Fibroblast of peridontal ligament (primary cell): ENCODE results near the gene ACTL6B.
"Not testable (repeated sequence)": the region's sequence is repeated elsewhere in the genome, so short reads cannot be mapped to it uniquely, and the experiment has no call there.

Source experiments
- DNase-seq: peaks from one replicate; pipeline ENCODE4 v3.0.0-alpha.2; 2010; ENCODE audit errors: extremely low read depth

Gene ACTL6B

DNA sequence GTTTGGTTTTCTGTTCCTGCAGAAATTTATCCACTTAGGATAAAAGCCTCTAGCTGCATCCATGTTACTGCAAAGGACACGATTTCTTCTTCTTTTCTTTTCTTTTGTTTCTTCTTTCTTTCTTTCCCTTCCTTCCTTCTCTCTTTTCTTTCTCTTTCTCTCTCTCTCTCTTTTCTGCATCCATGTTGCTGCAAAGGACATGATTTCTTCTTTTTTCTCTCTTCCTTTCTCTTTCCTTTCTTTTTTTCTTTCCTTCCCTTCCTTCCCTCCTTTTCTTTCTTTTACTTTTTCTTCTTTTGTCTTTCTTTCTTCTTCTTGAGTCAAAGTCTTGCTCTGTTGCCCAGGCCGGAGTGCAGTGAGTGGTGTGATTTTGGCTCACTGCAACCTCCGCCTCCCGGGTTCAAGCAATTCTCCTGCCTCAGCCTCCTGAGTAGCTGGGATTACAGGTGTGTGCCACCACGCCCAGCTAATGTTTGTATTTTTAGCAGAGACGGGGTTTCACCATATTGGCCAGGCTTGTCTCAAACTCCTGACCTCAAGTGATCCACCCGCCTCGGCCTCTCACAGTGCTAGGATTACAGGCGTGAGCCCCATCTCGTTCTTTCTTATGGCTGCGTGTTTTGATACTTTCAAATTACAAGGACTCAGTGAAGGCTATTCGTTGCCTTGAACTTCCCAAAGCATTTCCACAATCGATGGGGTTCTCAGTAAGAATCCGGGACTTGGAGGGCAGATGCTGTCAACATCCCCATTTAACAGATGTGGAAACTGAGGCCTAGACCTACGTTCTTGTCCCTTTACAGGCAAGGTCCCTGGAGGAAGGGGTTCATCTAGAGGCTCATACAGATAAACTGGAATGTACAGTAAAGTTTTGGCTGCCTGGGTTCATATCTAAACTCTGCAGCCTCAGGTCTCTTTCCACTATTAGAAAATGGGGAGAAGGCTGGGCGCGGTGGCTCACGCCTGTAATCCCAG, 15.4 kb upstream of the ACTL6B start:
- no peak for DNase-seq

DNA sequence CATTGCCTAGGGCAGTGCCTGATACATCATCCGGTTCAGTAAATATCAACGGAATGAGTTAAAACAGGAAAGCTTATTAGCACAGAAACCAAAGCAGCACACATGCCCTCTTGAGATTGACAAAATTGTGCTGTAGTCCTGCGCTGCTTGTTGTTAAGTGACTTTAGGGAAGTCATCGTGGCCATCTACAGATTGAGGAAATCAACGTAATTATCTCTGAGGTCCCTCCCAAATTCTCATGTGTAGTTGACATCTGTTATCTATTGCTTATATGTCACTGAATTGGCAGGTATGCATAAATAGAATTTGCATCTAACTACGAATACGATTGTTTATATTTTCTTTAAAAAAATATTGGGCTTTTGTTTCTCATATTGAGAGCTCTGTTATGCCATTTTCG, 13.8 kb upstream of the ACTL6B start:
- no peak for DNase-seq

DNA sequence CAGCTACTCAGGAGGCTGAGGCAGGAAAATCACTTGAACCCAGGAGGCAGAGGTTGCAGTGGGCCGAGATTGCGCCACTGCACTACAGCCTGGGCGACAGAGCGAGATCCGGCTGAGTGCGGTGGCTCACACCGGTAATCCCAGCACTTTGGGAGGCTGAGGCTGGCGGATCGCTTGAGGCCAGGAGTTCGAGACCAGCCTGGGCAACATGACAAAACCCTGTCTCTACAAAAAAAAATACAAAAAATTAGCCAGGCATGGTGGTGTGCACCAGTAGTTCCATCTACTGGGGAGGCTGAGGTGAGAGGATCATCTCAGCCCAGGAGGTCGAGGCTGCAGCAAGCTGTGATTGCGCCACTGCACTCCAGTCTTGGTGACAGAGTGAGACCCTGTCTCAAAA, 12.9 kb upstream of the ACTL6B start:
- not testable (repeated sequence) for DNase-seq

DNA sequence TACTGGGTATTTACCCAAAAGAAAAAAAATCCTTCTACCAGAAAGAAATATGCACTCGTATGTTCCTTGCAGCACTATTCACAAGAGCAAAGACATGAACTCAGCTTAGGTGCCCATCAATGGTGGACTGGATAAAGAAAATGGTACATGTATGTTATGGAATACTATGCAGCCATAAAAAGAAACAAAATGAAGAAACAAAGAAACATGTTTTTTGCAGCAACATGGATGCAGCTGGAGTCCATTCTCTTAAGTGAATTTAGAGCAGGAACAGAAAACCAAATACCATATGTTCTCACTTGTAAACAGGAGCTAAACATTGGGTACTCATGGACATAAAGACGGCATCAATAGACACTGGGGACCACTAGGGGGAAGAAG, 11.8 kb upstream of the ACTL6B start:
- DNase-seq = no peak

DNA sequence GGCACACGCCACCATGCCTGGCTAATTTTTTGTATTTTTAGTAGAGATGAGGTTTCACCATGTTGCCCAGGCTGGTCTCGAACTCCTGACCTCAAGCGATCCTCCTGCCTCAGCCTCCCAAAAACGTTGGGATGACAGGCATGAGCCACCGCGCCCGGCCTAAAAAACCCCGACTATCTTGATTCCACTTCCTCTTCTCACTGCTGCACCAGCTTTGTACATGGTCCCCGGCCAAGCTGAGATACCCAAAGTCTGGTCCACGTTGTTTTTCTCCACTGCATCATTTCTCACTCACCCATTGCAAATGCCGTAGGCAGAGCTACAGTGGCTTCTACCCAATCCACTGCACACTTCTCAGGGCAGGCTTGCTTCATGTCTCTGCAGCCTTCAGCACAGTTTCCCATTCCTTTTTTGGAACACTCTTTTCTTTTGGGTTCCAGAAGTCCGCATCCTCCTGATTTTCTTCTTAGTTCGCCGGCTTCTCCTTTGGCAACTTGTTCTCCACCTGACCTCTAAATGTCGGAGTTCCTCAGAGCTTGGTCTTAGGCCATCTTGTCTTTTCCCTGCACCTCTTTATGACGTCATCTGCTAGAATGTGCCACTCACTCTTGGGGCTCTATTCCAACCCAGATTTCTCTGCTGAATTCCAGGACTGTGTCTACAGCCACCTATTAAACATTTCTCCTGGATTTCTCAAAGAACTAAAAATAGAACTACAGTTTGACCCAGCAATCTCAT, 11.3 kb upstream of the ACTL6B start:
- DNase-seq = no peak

- DNase-seq = no peak
These were observed 9.0 kb upstream of the ACTL6B start for GRCh38 chr7:100665168-100665726.

DNA sequence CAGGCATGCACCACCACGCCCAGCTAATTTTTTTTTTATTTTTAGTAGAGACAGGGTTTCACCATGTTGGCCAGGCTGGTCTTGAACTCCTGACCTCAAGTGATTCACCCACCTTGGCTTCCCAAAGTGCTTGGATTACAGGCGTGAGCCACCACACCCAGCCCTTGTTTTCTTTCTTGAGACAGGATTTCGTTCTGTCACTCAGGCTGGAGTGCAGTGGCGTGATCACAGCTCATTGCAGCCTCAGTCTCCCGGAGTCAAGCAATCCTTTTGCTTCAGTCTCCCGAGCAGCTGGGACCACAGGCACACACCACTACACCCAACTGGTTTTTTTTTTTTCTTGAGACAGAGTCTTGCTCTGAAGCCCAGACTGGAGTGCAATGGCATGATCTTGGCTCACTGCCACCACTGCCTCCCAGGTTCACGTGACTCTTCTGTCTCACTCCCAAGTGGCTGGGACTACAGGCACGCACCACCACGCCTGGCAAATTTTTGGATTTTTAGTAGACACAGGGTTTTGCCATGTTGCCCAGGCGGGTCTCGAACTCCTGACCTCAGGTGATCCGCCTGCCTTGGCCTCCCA, 6.0 kb upstream of the ACTL6B start:
- DNase-seq = not testable (repeated sequence)

DNA sequence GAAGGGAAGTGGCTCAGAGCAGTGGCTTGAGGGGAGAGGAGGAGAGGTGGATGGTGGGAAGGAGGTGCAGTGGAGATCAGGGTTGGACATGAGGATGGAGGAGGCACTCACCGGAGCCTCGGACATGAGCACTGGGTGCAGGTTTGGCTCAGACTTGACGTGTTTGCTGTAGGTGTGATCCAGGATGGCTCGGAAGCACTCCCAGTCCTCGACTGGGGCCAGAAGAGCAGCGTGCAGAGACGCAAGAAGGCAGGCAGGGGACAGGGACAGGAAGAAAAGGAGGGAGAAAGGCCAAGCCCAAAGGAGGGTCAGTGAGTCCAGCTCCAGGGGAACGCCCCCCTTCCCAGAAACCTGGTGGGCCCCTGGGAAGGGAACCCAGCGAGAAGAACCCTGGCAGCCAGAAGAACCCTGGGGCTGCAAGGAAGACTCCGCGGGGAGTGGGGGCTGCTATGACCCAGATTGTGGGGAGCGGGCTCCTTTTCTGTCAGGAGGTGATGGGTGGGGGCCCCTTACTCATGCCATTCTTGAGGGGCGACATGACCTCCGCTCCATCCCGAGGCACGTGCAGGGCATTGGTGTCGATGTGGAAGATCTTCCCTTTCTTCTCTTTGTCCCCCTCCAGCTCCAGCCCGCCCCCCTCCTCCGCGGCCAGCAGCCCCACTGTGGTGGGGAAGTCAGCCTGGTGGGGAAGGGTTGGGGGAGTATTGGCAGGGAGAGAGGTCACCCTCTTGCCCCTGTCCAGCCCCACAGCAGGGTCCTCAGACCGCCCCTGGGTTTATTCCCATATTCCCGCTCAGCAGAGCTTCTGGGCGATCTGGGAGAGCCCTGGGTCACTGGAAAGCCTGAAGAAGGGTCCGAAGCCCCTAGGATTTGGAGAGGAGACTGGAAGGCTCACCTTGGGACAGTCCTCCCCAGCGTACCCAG, 1.1 kb downstream of the ACTL6B start:
- no peak for DNase-seq

GRCh38 chr7:100649826-100650565, 6.3 kb downstream of the ACTL6B start:
- DNase-seq = no peak

- DNase-seq = no peak
These were observed 13.7 kb downstream of the ACTL6B start for GRCh38 chr7:100642534-100642907.

GRCh38 chr7:100641860-100642533, 14.3 kb downstream of the ACTL6B start:
- no peak for DNase-seq

DNA sequence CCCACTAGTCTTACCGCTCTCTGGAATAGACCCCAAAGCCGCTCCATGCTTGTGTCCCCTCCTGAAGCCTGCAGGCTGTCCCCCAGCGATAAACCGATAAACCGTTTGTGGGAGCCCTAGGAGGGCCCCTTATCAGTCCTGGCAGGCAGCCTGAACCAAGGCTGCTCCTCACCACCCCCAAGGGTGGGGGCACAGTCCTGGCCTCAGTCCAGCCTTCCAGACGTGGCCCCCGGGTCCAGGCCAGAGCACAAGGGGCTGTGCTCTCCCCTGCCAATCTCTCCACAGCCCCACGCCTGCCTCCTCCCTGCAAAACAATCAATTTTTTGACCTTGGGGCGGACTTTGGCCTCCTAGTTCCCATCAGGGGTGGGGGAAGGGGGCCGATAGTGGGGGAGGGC, 14.8 kb downstream of the ACTL6B start, which contains the start of gene TFR2:
Gene TFR2, minus strand, starts transcription at position 90 of the 397 bp plus-strand sequence. Its CDS starts 43 bp downstream, at position 47.
- DNase-seq = no peak

- no peak for DNase-seq
These were observed 15.5 kb downstream of the ACTL6B start for GRCh38 chr7:100640517-100641440.

DNA sequence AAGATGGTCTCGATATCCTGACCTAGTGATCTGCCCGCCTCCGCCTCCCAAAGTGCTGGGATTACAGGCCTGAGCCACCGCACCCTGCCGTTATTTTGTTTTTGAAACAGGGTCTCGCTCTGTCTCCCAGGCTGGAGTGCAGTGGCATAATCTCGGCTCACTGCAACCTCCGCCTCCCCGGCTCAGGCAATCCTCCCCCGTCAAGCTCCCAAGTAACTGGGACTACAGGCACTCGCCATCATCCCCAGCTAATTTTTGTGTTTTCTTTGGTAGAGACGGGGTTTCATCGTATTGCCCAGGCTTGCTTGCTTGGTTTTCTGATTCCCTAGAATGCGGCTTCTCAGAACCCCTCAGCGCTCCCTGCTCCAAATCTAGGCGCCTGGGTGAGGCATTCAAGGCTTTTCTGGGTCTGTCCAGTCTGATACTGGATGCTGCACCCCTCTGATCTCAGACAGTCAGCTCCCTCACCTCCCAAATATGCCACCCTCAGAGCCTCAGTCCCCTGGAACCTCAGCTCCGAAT, 16.2 kb downstream of the ACTL6B start:
- no peak for DNase-seq

GRCh38 chr7:100632951-100633717, 23.1 kb downstream of the ACTL6B start:
- DNase-seq = no peak

DNA sequence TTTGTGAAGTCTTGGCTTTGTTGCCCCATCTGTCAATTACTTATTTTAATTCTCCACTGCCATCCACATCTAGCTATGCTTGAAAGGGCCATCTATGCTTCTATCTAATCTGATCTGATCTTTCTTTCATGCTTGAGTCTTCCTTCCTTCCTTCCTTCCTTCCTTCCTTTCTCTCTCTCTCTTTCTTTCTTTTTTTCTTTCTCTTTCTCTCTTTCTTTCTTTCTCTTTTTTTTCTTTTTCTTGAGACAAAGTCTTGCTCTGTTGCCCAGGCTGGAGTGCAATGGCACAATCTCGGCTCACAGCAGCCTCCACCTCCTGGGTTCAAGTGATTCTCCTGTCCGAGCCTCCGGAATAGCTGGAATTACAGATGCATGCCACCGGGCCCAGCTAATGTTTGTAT, 26.2 kb downstream of the ACTL6B start:
- no peak for DNase-seq

GRCh38 chr7:100629117-100629716, 27.0 kb downstream of the ACTL6B start:
- no peak for DNase-seq
